H1 (cell line): ENCODE measurements around the gene L3MBTL2.

Source experiments
- CHD1 ChIP-seq: IDR thresholded peaks from 2 replicates; pipeline ENCODE4 v1.6.1; 2012; ENCODE audit warnings: low read depth, low read length, improper control_type of control experiment
- CREB1 ChIP-seq: IDR thresholded peaks from 2 replicates; pipeline ENCODE4 v1.6.1; 2012; ENCODE audit warnings: inconsistent platforms
- EP300 ChIP-seq, 2 experiments: IDR thresholded peaks; 1 replicate in 1 of 2; 2 replicates in 1 of 2; pipeline ENCODE4 v1.6.1; 2011 to 2012; ENCODE audit warnings: low read depth in 2 of 2, low read length in 2 of 2, mild to moderate bottlenecking in 2 of 2, borderline replicate concordance in 1 of 2, inconsistent platforms in 1 of 2, moderate library complexity in 1 of 2
- EZH2 ChIP-seq: fragments of 200-600 bp; sonication (generic); IDR thresholded peaks from 2 replicates; pipeline ENCODE4 v1.7.1; 2012; ENCODE audit warnings: low read depth, mild to moderate bottlenecking, moderate library complexity, low read length, inconsistent platforms; ENCODE audit not compliant: severe bottlenecking
- GABPA ChIP-seq: IDR thresholded peaks from 2 replicates; pipeline ENCODE4 v1.6.1; 2011; ENCODE audit warnings: mild to moderate bottlenecking, low read length, moderate library complexity, borderline replicate concordance; ENCODE audit not compliant: insufficient read depth
- KDM5A ChIP-seq: fragments of 200-600 bp; IDR thresholded peaks from 2 replicates; pipeline ENCODE4 v1.7.1; 2012; ENCODE audit warnings: mild to moderate bottlenecking, low read length, inconsistent platforms, mixed read lengths
- POLR2A ChIP-seq, 2 experiments: IDR thresholded peaks; 1 replicate in 1 of 2; 2 replicates in 1 of 2; pipeline ENCODE4 v1.6.1; 2011; ENCODE audit warnings: low read depth in 2 of 2, low read length in 2 of 2, mild to moderate bottlenecking in 2 of 2; ENCODE audit errors: control extremely low read depth in 1 of 2
- POLR2AphosphoS5 ChIP-seq: IDR thresholded peaks from 2 replicates; pipeline ENCODE4 v1.6.1; 2011; ENCODE audit warnings: low read depth, low read length
- RNF2 ChIP-seq: fragments of 200-900, 300-1000 bp; sonication (generic); IDR thresholded peaks from 2 replicates; pipeline ENCODE4 v1.7.1; 2016; ENCODE audit warnings: borderline replicate concordance, low read depth, mild to moderate bottlenecking, antibody characterized with exemption, low read length; ENCODE audit not compliant: poor library complexity, severe bottlenecking; ENCODE audit errors: missing control alignments
- SP1 ChIP-seq: IDR thresholded peaks from 2 replicates; pipeline ENCODE4 v1.6.1; 2011; ENCODE audit warnings: low read depth, low read length
- SRF ChIP-seq: IDR thresholded peaks from 2 replicates; pipeline ENCODE4 v1.6.1; 2011; ENCODE audit warnings: mild to moderate bottlenecking, low read depth, low read length, moderate library complexity
- TF ChIP-seq, protein P1 (sequence below), 3 experiments: IDR thresholded peaks; 1 replicate in 2 of 3; 2 replicates in 1 of 3; pipeline versions ENCODE4 v1.5.1 to v1.6.1; 2011; ENCODE audit warnings: low read length in 3 of 3, mild to moderate bottlenecking in 3 of 3, inconsistent platforms in 2 of 3, low read depth in 1 of 3, moderate library complexity in 1 of 3; ENCODE audit not compliant: insufficient read depth in 1 of 3; ENCODE audit errors: control extremely low read depth in 1 of 3
- TF ChIP-seq, protein P2 (sequence below): IDR thresholded peaks from 2 replicates; pipeline ENCODE4 v1.6.1; 2012; ENCODE audit warnings: inconsistent platforms

DNA sequence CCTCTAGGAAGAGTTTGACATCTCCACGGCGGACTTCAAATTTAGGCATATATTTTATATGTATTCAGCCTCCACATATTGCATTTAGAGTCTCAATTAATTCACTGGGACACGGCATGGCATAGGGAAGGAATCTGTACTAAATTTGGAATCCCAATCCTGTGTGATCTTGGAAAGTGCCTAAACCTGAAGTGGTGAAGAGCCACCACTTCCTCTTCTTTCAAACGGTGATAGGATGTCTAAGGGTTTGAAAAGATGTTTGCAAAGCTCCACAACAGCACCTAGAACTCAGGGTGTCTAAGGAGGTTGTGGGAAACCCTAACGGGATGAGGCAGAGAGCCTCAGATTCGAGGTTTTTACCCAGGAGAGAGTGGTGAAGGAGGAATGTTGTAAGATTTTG lies 1.0 kb upstream of the L3MBTL2 start:
- TF ChIP-seq, protein P1, sequence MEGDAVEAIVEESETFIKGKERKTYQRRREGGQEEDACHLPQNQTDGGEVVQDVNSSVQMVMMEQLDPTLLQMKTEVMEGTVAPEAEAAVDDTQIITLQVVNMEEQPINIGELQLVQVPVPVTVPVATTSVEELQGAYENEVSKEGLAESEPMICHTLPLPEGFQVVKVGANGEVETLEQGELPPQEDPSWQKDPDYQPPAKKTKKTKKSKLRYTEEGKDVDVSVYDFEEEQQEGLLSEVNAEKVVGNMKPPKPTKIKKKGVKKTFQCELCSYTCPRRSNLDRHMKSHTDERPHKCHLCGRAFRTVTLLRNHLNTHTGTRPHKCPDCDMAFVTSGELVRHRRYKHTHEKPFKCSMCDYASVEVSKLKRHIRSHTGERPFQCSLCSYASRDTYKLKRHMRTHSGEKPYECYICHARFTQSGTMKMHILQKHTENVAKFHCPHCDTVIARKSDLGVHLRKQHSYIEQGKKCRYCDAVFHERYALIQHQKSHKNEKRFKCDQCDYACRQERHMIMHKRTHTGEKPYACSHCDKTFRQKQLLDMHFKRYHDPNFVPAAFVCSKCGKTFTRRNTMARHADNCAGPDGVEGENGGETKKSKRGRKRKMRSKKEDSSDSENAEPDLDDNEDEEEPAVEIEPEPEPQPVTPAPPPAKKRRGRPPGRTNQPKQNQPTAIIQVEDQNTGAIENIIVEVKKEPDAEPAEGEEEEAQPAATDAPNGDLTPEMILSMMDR (IDR thresholded peaks at IDR 0.05; ENCODE audit: control extremely low read depth in 1 of 3, insufficient read depth in 1 of 3, low read depth in 1 of 3, low read length in 3 of 3) = no peak
- TF ChIP-seq POLR2A (IDR thresholded peaks at IDR 0.05; ENCODE audit: control extremely low read depth in 1 of 2, low read depth in 2 of 2, low read length in 2 of 2) (no peak), RNF2 (no peak), SP1 (no peak), GABPA (no peak), CHD1 (no peak), EP300 (IDR thresholded peaks at IDR 0.05; ENCODE audit: borderline replicate concordance in 1 of 2, low read depth in 2 of 2, low read length in 2 of 2) (no peak), POLR2AphosphoS5 (no peak), SRF (no peak), KDM5A (no peak), CREB1 (no peak), EZH2 (no peak)
- TF ChIP-seq, protein P2, sequence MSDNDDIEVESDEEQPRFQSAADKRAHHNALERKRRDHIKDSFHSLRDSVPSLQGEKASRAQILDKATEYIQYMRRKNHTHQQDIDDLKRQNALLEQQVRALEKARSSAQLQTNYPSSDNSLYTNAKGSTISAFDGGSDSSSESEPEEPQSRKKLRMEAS = no peak
